Gastrocnemius medialis (tissue), 4 donors: ENCODE measurements around the gene SAE1. TPM values are rescaled to one million over a fixed set of nuclear protein-coding genes. Genes with fewer than 3 reads are reported as not detected.

Experiments used
- ATAC-seq, 2 donors: fragments of 150-250 bp; one replicate each; pipeline ENCODE4 v1.9.1; 2016
- DNase-seq, 2 donors: peaks; one replicate each; pipeline ENCODE4 v3.0.0-alpha.2; 2019
- H3K27ac ChIP-seq, 4 donors: fragments of 200-600 bp; sonication (generic); 1 replicate in 1 of 4; 2 replicates in 3 of 4; pipeline ENCODE4 v1.5.1; 2016 to 2018; ENCODE audit warnings: mild to moderate bottlenecking in 2 of 4, moderate library complexity in 1 of 4
- H3K27me3 ChIP-seq, 3 donors: fragments of 200-600 bp; sonication (generic) in 2 of 3; 1 replicate in 1 of 3; 2 replicates in 2 of 3; pipeline versions ENCODE4 v1.5.1 to v1.6.0; 2016 to 2019; ENCODE audit warnings: mild to moderate bottlenecking in 1 of 3, moderate library complexity in 1 of 3
- H3K36me3 ChIP-seq, 2 donors: fragments of 200-600 bp; sonication (generic) in 1 of 2; one replicate each; pipeline ENCODE4 v1.5.1; 2017 to 2018
- H3K4me1 ChIP-seq, 2 donors: fragments of 200-600 bp; sonication (generic) in 1 of 2; one replicate each; pipeline ENCODE4 v1.5.1; 2016 to 2017; ENCODE audit warnings: mild to moderate bottlenecking in 2 of 2
- H3K4me3 ChIP-seq, 4 donors: fragments of 200-600 bp; sonication (generic) in 3 of 4; 1 replicate in 1 of 4; 2 replicates in 3 of 4; pipeline ENCODE4 v1.5.1; 2016 to 2019; ENCODE audit warnings: mild to moderate bottlenecking in 2 of 4
- H3K9me3 ChIP-seq, 3 donors: fragments of 200-600 bp; sonication (generic) in 2 of 3; 1 replicate in 1 of 3; 2 replicates in 2 of 3; pipeline ENCODE4 v1.5.1; 2016 to 2019
- POLR2A ChIP-seq, 2 donors: fragments of 450-650 bp; IDR thresholded peaks; one replicate each; pipeline ENCODE4 v1.6.1; 2017; ENCODE audit warnings: antibody characterized with exemption in 2 of 2, mild to moderate bottlenecking in 2 of 2, moderate library complexity in 2 of 2
- in situ Hi-C, 4 donors: fragments of 200-750 bp; cut with MboI; loops; one replicate each; pipeline versions ENCODE4 v1.15.0 to v1.8.0; 2017; ENCODE audit warnings: low sequenced_read_pairs in 4 of 4
- intact Hi-C: fragments of 100-400 bp; cut with DNase I; formaldehyde crosslinking; loops from one replicate; pipeline ENCODE4 v1.15.1; 2023; ENCODE audit warnings: low total_unique reads
- total RNA-seq, 4 donors: library from RNA; depleted of rRNA; stranded (reverse); fragments of >200 nt; gene quantifications; one replicate each; pipeline versions ENCODE4 v1.1.0 to v1.2.3, GENCODE V29; 2016
- TF ChIP-seq, protein P1 (sequence below), 5 experiments: fragments of 450-650 bp in 3 of 5; fragments of 200-600 bp in 2 of 5; sonication (generic) in 2 of 5; IDR thresholded peaks in 4 of 5; conservative IDR thresholded peaks in 1 of 5; 1 replicate in 4 of 5; 2 replicates in 1 of 5; pipeline ENCODE4 v1.5.1; 2016 to 2019; ENCODE audit warnings: antibody characterized with exemption in 5 of 5, mild to moderate bottlenecking in 3 of 5, moderate library complexity in 3 of 5

Gene SAE1
- total RNA-seq, 4 donors from 2014 or later: 29.7 to 74.6 (median 46.4) TPM

GRCh38 chr19:47186446-47187334 is 56.1 kb downstream of the SAE1 start:
- no peaks in the 10 kb centered on the region for H3K9me3 ChIP-seq
- intact Hi-C loops (no loop called here), in situ Hi-C loops (no loop called here)
- TF ChIP-seq, protein P1, sequence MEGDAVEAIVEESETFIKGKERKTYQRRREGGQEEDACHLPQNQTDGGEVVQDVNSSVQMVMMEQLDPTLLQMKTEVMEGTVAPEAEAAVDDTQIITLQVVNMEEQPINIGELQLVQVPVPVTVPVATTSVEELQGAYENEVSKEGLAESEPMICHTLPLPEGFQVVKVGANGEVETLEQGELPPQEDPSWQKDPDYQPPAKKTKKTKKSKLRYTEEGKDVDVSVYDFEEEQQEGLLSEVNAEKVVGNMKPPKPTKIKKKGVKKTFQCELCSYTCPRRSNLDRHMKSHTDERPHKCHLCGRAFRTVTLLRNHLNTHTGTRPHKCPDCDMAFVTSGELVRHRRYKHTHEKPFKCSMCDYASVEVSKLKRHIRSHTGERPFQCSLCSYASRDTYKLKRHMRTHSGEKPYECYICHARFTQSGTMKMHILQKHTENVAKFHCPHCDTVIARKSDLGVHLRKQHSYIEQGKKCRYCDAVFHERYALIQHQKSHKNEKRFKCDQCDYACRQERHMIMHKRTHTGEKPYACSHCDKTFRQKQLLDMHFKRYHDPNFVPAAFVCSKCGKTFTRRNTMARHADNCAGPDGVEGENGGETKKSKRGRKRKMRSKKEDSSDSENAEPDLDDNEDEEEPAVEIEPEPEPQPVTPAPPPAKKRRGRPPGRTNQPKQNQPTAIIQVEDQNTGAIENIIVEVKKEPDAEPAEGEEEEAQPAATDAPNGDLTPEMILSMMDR (IDR thresholded peaks at IDR 0.05 in 4 of 5, conservative IDR thresholded peaks at IDR 0.05 in 1 of 5): no peak
- TF ChIP-seq POLR2A (IDR thresholded peaks at IDR 0.05): no peak
- no peaks in the 10 kb centered on the region for H3K27me3 ChIP-seq
- no peak overlapping the region for H3K4me3 ChIP-seq
- no peak overlapping the region for H3K27ac ChIP-seq
- H3K36me3 ChIP-seq: no peaks in the 10 kb centered on the region
- DNase-seq (no peak), ATAC-seq (no peak)
- peaks cover 9 to 11% of the 10 kb centered on the region in 2 donors for H3K4me1 ChIP-seq

DNA sequence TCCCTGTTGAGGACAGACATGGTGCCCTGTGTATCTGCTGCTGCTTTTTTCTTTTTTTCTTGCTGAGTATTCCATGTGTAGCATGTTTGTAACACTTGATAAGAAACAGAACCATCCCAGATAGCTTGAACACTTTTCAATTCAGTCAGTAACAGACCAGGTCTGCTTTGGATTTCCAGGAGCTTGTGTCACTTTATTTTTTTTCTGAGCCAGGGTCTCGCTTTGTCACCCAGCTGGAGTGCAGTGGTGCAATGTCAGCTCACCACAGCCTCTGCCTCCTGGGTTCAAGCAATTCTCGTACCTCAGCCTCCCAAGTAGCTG is 56.7 kb downstream of the SAE1 start:
- TF ChIP-seq, protein P1 (IDR thresholded peaks at IDR 0.05 in 4 of 5, conservative IDR thresholded peaks at IDR 0.05 in 1 of 5): no peak
- no peak for TF ChIP-seq POLR2A (IDR thresholded peaks at IDR 0.05)
- DNase-seq (no peak), ATAC-seq (no peak)
- intact Hi-C loops: no loop called here
- Histone ChIP-seq H3K27ac (no peak overlapping the region), H3K27me3 (no peaks in the 10 kb centered on the region), H3K9me3 (no peaks in the 10 kb centered on the region), H3K36me3 (no peaks in the 10 kb centered on the region), H3K4me1 (peaks cover 9 to 11% of the 10 kb centered on the region in 2 donors), H3K4me3 (no peak overlapping the region)
- in situ Hi-C loops: no loop called here

GRCh38 chr19:47187797-47188196 is 57.2 kb downstream of the SAE1 start:
- H3K27ac ChIP-seq: no peak overlapping the region
- intact Hi-C loops (no loop called here), in situ Hi-C loops (no loop called here)
- peaks cover 9 to 11% of the 10 kb centered on the region in 2 donors for H3K4me1 ChIP-seq
- no peaks in the 10 kb centered on the region for H3K9me3 ChIP-seq
- H3K36me3 ChIP-seq: no peaks in the 10 kb centered on the region
- TF ChIP-seq POLR2A (IDR thresholded peaks at IDR 0.05): no peak
- TF ChIP-seq, protein P1 (IDR thresholded peaks at IDR 0.05 in 4 of 5, conservative IDR thresholded peaks at IDR 0.05 in 1 of 5): no peak
- no peak for DNase-seq
- H3K27me3 ChIP-seq: no peaks in the 10 kb centered on the region
- no peak for ATAC-seq
- H3K4me3 ChIP-seq: no peak overlapping the region

- no peaks in the 10 kb centered on the region for H3K27me3 ChIP-seq
- in situ Hi-C loops: no loop called here
- DNase-seq (no peak), ATAC-seq (no peak)
- intact Hi-C loops: no loop called here
- no peak overlapping the region for H3K4me3 ChIP-seq
- peaks cover 9 to 11% of the 10 kb centered on the region in 2 donors for H3K4me1 ChIP-seq
- no peak overlapping the region for H3K27ac ChIP-seq
- TF ChIP-seq, protein P1 (IDR thresholded peaks at IDR 0.05 in 4 of 5, conservative IDR thresholded peaks at IDR 0.05 in 1 of 5): no peak
- TF ChIP-seq POLR2A (IDR thresholded peaks at IDR 0.05): no peak
- no peaks in the 10 kb centered on the region for H3K9me3 ChIP-seq
- no peaks in the 10 kb centered on the region for H3K36me3 ChIP-seq
Observed at GRCh38 chr19:47188507-47189033, 57.9 kb downstream of the SAE1 start.
